ENCODE results near the gene SIX3. TPM values are rescaled to one million over a fixed set of nuclear protein-coding genes. Genes with fewer than 3 reads are reported as not detected.

SIX3 gene
- total and polyA plus RNA-seq, 10 donors, result 0.03 TPM; not detected in 9

DNA sequence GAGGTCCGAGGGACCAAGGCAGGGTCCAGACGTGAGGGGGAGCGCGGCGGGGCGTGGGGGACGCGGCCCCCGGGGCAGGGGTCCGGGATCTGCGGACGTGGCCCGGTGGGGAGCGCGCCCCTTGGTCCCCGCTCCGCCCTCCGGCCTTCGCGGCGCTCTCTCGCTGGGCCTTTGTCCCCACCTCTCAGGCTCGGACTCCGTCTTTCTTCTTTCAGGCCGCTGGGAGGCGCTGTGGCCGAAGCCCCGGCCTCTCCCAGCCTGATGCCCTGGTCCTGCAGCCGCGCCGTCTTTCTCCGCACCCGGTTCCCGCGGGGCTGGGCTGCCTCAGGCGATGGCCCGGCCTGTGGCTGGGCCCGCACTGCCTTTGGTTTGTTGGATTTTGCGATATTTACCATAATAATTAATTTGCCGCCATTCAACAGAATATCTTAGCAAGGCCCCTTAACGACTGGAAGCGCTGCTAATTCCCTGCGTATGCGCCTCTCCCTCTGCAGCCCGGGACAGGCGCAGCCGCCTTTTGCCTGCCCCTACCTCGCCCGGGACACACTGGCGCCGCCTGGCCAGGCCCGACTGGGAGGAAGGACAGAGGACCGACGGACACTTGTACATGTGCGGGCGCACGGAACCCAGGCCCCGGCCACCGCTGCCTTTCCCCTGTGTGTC is 10.8 kb downstream of the SIX3 start:
- H3K4me3 ChIP-seq, result peak overlapping the region in 7 of 8 donors; percentile 3 to 63 (median 33)
- no peak overlapping the region for H3K27ac ChIP-seq
- H3K4me1 ChIP-seq, result peaks cover 12 to 55% (median 42%) of the 10 kb centered on the region in 6 donors
- H3K9me3 ChIP-seq, result no peaks in the 10 kb centered on the region
- DNase-seq, result no peak
- H3K36me3 ChIP-seq, result no peaks in the 10 kb centered on the region
- WGBS, 5 donors, result 2 to 4% (median 3%) methylated on average over 44 to 59 of the region's 59 CpGs
- intact Hi-C loops (cut with DNase I; ENCODE audit: low total_unique reads), result loop anchor here (10.0 kb wide), 1 partner anchor 907 kb away; no protein-coding TSS in a partner anchor
- H3K27me3 ChIP-seq (replicated peaks in 1 of 7), result peaks cover 11 to 100% (median 75%) of the 10 kb centered on the region in 7 donors
- TF ChIP-seq, protein P1, sequence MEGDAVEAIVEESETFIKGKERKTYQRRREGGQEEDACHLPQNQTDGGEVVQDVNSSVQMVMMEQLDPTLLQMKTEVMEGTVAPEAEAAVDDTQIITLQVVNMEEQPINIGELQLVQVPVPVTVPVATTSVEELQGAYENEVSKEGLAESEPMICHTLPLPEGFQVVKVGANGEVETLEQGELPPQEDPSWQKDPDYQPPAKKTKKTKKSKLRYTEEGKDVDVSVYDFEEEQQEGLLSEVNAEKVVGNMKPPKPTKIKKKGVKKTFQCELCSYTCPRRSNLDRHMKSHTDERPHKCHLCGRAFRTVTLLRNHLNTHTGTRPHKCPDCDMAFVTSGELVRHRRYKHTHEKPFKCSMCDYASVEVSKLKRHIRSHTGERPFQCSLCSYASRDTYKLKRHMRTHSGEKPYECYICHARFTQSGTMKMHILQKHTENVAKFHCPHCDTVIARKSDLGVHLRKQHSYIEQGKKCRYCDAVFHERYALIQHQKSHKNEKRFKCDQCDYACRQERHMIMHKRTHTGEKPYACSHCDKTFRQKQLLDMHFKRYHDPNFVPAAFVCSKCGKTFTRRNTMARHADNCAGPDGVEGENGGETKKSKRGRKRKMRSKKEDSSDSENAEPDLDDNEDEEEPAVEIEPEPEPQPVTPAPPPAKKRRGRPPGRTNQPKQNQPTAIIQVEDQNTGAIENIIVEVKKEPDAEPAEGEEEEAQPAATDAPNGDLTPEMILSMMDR (IDR thresholded peaks at IDR 0.05 in 8 of 11, conservative IDR thresholded peaks at IDR 0.05 in 3 of 11), result peak in 9 of 11 experiments; percentile 6 to 68 (median 53)
- TF ChIP-seq POLR2A (IDR thresholded peaks at IDR 0.05), result no peak

DNA sequence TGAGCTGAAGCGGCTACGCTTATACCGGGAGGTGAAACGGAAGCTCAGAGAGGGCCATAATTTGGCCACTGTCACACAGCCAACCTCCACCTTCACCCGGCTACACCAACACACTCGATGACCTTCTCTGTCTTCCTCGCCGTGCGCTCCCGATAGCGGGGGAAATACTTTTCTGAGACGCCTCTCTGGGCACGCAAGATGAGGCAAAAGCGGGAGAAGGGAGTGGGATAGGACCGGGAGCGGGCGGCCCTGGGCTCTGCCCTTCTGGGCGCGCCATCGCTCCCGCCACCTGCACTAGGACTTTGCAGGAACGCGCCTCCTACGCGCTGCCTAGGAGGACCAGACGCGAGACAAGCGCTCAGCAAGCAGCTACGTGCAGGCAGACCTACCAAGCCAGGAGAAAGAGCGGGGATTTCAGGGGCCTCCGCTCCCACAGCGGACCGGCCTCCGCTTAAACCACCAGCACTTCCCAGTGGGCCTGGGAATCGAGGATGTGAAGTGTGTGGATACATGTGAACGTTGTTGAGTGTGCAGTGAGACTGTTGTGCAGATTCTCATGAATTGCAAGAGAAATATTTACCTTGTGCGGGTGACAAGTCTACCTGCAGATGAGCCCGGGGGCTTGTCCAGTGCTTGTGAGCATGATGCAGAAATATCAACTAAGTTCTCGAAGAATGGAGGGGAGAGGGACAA is 11.4 kb downstream of the SIX3 start:
- Histone ChIP-seq H3K4me1 (peaks cover 12 to 55% (median 42%) of the 10 kb centered on the region in 6 donors), H3K9me3 (no peaks in the 10 kb centered on the region), H3K27me3 (replicated peaks in 1 of 7) (peaks cover 11 to 100% (median 75%) of the 10 kb centered on the region in 7 donors), H3K4me3 (peak overlapping the region in 7 of 8 donors; percentile 3 to 63 (median 33)), H3K27ac (no peak overlapping the region), H3K36me3 (no peaks in the 10 kb centered on the region)
- WGBS, 5 donors, result 9 to 16% (median 13%) methylated on average over 23 to 39 of the region's 39 CpGs
- intact Hi-C loops (cut with DNase I; ENCODE audit: low total_unique reads), result loop anchor here (10.0 kb wide), 1 partner anchor 908 kb away; no protein-coding TSS in a partner anchor
- TF ChIP-seq POLR2AphosphoS5 (IDR thresholded peaks at IDR 0.05) (no peak), POLR2A (IDR thresholded peaks at IDR 0.05) (no peak)
- TF ChIP-seq, protein P1 (IDR thresholded peaks at IDR 0.05 in 8 of 11, conservative IDR thresholded peaks at IDR 0.05 in 3 of 11), result no peak
- no peak for DNase-seq

DNA sequence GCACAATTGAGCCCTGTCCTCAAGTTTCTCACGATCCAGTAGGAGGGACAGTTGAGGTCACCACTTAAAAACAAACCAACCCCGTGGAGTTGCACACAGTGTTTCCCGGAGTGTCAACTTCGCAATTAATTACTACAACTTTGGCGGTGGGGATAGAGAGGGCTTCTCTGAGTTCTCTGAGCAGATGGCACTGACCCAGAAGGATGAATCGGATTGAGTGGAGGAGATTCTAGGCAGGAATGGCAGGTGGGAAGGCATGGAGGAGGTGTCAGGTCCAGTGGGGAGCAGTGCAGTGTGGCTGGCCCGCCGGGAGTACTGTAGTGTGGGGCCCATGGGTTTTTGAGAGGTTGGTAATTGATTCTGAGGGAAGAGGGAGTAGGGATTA is 12.0 kb downstream of the SIX3 start:
- no peak overlapping the region for H3K27ac ChIP-seq
- peaks cover 12 to 55% (median 42%) of the 10 kb centered on the region in 6 donors for H3K4me1 ChIP-seq
- no peak for DNase-seq
- TF ChIP-seq, protein P1 (IDR thresholded peaks at IDR 0.05 in 8 of 11, conservative IDR thresholded peaks at IDR 0.05 in 3 of 11), result no peak
- TF ChIP-seq POLR2AphosphoS5 (IDR thresholded peaks at IDR 0.05) (no peak), POLR2A (IDR thresholded peaks at IDR 0.05) (no peak)
- no peaks in the 10 kb centered on the region for H3K9me3 ChIP-seq
- 14 to 23% (median 17%) methylated on average over 8 of the region's 8 CpGs for WGBS, 5 donors
- H3K36me3 ChIP-seq, result no peaks in the 10 kb centered on the region
- no peak overlapping the region for H3K4me3 ChIP-seq
- intact Hi-C loops (cut with DNase I; ENCODE audit: low total_unique reads), result loop anchor here (10.0 kb wide), 1 partner anchor 909 kb away; no protein-coding TSS in a partner anchor
- peaks cover 11 to 100% (median 75%) of the 10 kb centered on the region in 7 donors for H3K27me3 ChIP-seq (replicated peaks in 1 of 7)

DNA sequence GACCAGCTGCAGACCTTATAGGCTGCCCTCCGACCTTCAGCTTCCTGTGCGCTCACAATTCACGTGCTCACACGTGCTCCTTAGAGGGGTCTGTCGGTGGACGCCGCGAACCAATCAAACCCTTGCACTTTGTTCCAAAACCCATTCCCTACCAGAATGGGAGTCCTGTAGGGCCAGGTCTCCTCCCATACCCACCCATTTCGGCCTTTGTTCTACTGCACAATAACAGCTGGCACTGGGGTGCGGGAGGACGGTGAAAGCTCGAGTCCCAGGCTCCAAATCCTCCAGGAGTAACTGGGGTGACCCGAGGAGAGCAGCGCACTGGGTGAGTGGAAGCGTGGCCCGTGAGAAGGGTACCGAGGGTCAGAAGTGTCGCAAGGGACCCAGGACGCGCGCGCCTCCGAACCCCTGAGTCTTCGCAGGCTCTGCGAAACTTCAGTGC is 13.0 kb downstream of the SIX3 start:
- Histone ChIP-seq H3K27ac (no peak overlapping the region), H3K4me1 (peaks cover 12 to 50% (median 40%) of the 10 kb centered on the region in 6 donors), H3K4me3 (peak overlapping the region in 2 of 8 donors; percentile 17 to 62), H3K27me3 (replicated peaks in 1 of 7) (peaks cover 11 to 100% (median 65%) of the 10 kb centered on the region in 7 donors), H3K36me3 (no peaks in the 10 kb centered on the region), H3K9me3 (no peaks in the 10 kb centered on the region)
- TF ChIP-seq, protein P1 (IDR thresholded peaks at IDR 0.05 in 8 of 11, conservative IDR thresholded peaks at IDR 0.05 in 3 of 11), result no peak
- TF ChIP-seq POLR2AphosphoS5 (IDR thresholded peaks at IDR 0.05) (no peak), POLR2A (IDR thresholded peaks at IDR 0.05) (no peak)
- 9 to 13% (median 12%) methylated on average over 18 to 25 of the region's 25 CpGs for WGBS, 5 donors
- intact Hi-C loops (cut with DNase I; ENCODE audit: low total_unique reads), result loop anchor here (10.0 kb wide), 1 partner anchor 910 kb away; no protein-coding TSS in a partner anchor
- DNase-seq, result no peak

Data from spleen (tissue), 11 donors.